Common myeloid progenitor, CD34-positive (primary cell): ENCODE data around the gene CBY3.
"Not testable (repeated sequence)": the region's sequence is repeated elsewhere in the genome, so short reads cannot be mapped to it uniquely, and the experiment has no call there.

Experiments used
- CTCF ChIA-PET: fragments of 350-600 bp; sonication (Branson Sonifier 250); formaldehyde crosslinking; loops from one replicate; lab custom pipeline; 2021; ENCODE audit warnings: antibody characterized with exemption; lab: Charles Lee
- POLR2A ChIA-PET: fragments of 350-600 bp; sonication (Branson Sonifier 250); formaldehyde crosslinking; loops from one replicate; lab custom pipeline; 2021; ENCODE audit warnings: antibody characterized with exemption; lab: Charles Lee
- DNase-seq, 3 donors: peaks; one replicate each; pipeline versions ENCODE4 v3.0.0 to v3.0.0-alpha.2; 2013
- H3K27ac ChIP-seq, 2 experiments: 1 replicate in 1 of 2; 2 replicates in 1 of 2; pipeline ENCODE4 v1.7.0; 2013; ENCODE audit warnings: inconsistent platforms in 2 of 2, low read length in 2 of 2, mild to moderate bottlenecking in 2 of 2, low read depth in 1 of 2, moderate library complexity in 1 of 2; ENCODE audit not compliant: severe bottlenecking in 2 of 2, insufficient read depth in 1 of 2, poor library complexity in 1 of 2
- H3K27me3 ChIP-seq, 5 experiments: replicated peaks in 2 of 5; 1 replicate in 3 of 5; 2 replicates in 2 of 5; pipeline versions ENCODE4 v1.6.1 to v1.7.0; 2013; ENCODE audit warnings: low read length in 4 of 5, mild to moderate bottlenecking in 2 of 5, moderate library complexity in 2 of 5, inconsistent platforms in 1 of 5; ENCODE audit not compliant: insufficient read depth in 5 of 5, control insufficient read depth in 4 of 5
- H3K36me3 ChIP-seq, 4 experiments: 1 replicate in 2 of 4; 2 replicates in 2 of 4; pipeline versions ENCODE4 v1.6.1 to v1.7.0; 2013; ENCODE audit warnings: low read length in 3 of 4, control low read depth in 1 of 4, mild to moderate bottlenecking in 1 of 4; ENCODE audit not compliant: control insufficient read depth in 4 of 4, insufficient read depth in 4 of 4
- H3K4me1 ChIP-seq, 4 experiments: 1 replicate in 3 of 4; 2 replicates in 1 of 4; pipeline versions ENCODE4 v1.6.1 to v1.7.1; 2013; ENCODE audit warnings: low read length in 3 of 4, mild to moderate bottlenecking in 3 of 4, control low read depth in 1 of 4, inconsistent platforms in 1 of 4, moderate library complexity in 1 of 4; ENCODE audit not compliant: control insufficient read depth in 4 of 4, insufficient read depth in 4 of 4; ENCODE audit errors: control extremely low read depth in 1 of 4
- H3K4me3 ChIP-seq, 7 experiments: 1 replicate in 4 of 7; 2 replicates in 3 of 7; pipeline versions ENCODE4 v1.5.1 to v1.7.0; 2013; ENCODE audit warnings: mild to moderate bottlenecking in 7 of 7, low read length in 6 of 7, moderate library complexity in 6 of 7, inconsistent platforms in 2 of 7, low read depth in 2 of 7, control low read depth in 1 of 7; ENCODE audit not compliant: insufficient read depth in 4 of 7, control insufficient read depth in 1 of 7; ENCODE audit errors: extremely low read depth in 1 of 7
- H3K9me3 ChIP-seq, 5 experiments: 1 replicate in 4 of 5; 2 replicates in 1 of 5; pipeline versions ENCODE4 v1.6.1 to v1.7.1; 2013; ENCODE audit warnings: low read length in 4 of 5, mild to moderate bottlenecking in 2 of 5, inconsistent platforms in 1 of 5, low read depth in 1 of 5, moderate library complexity in 1 of 5; ENCODE audit not compliant: control insufficient read depth in 4 of 5, insufficient read depth in 2 of 5; ENCODE audit errors: control extremely low read depth in 1 of 5
- WGBS: methylation state at CpG from one replicate; pipeline ENCODE4 v1.1.5; 2013; ENCODE audit not compliant: insufficient coverage; 5-methylcytosine and 5-hydroxymethylcytosine counted together

CBY3 gene

GRCh38 chr5:179697543-179697942 is 16.7 kb upstream of the CBY3 start:
- Histone ChIP-seq H3K4me1 (peaks cover 7 to 43% (median 32%) of the 10 kb centered on the region in 4 experiments), H3K27ac (peak overlapping the region; percentile 99 to 100), H3K4me3 (peak overlapping the region in 6 of 7 experiments; percentile 66 to 86 (median 84))
- not testable (repeated sequence) for H3K9me3 ChIP-seq, H3K27me3 ChIP-seq, H3K36me3 ChIP-seq, DNase-seq
- CTCF ChIA-PET, result interaction anchor here (1.2 to 2.5 kb wide), 7 partner anchors 10 to 74 kb away, joined by 3 to 11 read pairs (median 5); partner anchors contain the start of genes CBY3 and HNRNPH1
- 98% methylated on average over 9 of the region's 15 CpGs for WGBS
- POLR2A ChIA-PET, result interaction anchor here (0.6 to 1.9 kb wide), 5 partner anchors 19 to 1544 kb away, joined by 3 to 9 read pairs (median 3); partner anchors contain the start of gene HNRNPH1

GRCh38 chr5:179697108-179697507 is 16.3 kb upstream of the CBY3 start:
- H3K4me1 ChIP-seq, result peaks cover 7 to 41% (median 32%) of the 10 kb centered on the region in 4 experiments
- 100% methylated on average over 1 of the region's 2 CpGs for WGBS
- peak overlapping the region in 2 of 7 experiments; percentile 4 to 83 for H3K4me3 ChIP-seq
- ChIA-PET CTCF (interaction anchor here (1.0 to 2.5 kb wide), 8 partner anchors 10 to 74 kb away, joined by 3 to 11 read pairs (median 4); partner anchors contain the start of genes CBY3 and HNRNPH1), POLR2A (interaction anchor here (0.6 to 1.9 kb wide), 5 partner anchors 18 to 1544 kb away, joined by 3 to 9 read pairs (median 3); partner anchors contain the start of gene HNRNPH1)
- no peak for DNase-seq
- no peaks in the 10 kb centered on the region for H3K9me3 ChIP-seq
- H3K27me3 ChIP-seq, result no peaks in the 10 kb centered on the region
- peaks cover 0 to 7% (median 0%) of the 10 kb centered on the region in 4 experiments for H3K36me3 ChIP-seq
- H3K27ac ChIP-seq, result peak overlapping the region in 1 of 2 experiments; percentile 100

- H3K27ac ChIP-seq, result peak overlapping the region in 1 of 2 experiments; percentile 100
- ChIA-PET CTCF (interaction anchor here (1.0 to 2.5 kb wide), 8 partner anchors 9 to 73 kb away, joined by 3 to 11 read pairs (median 4); partner anchors contain the start of genes CBY3 and HNRNPH1), POLR2A (interaction anchor here (1.5 to 1.9 kb wide), 3 partner anchors 18 to 73 kb away, joined by 3 to 9 read pairs (median 8); partner anchors contain the start of gene HNRNPH1)
- peaks cover 7 to 37% (median 30%) of the 10 kb centered on the region in 4 experiments for H3K4me1 ChIP-seq
- 67% methylated on average over 1 of the region's 3 CpGs for WGBS
- H3K36me3 ChIP-seq, result peaks cover 0 to 5% (median 0%) of the 10 kb centered on the region in 4 experiments
- DNase-seq, result peak; percentile 14 to 71 (median 61)
- H3K4me3 ChIP-seq, result no peak overlapping the region
- H3K27me3 ChIP-seq, result no peaks in the 10 kb centered on the region
- no peaks in the 10 kb centered on the region for H3K9me3 ChIP-seq
Measured at GRCh38 chr5:179696603-179697002, 15.8 kb upstream of the CBY3 start.

- Histone ChIP-seq H3K36me3 (no peaks in the 10 kb centered on the region), H3K27me3 (no peaks in the 10 kb centered on the region), H3K27ac (no peak overlapping the region), H3K4me3 (no peak overlapping the region), H3K4me1 (peaks cover 3 to 24% (median 19%) of the 10 kb centered on the region in 4 experiments), H3K9me3 (no peaks in the 10 kb centered on the region)
- WGBS, result 91% methylated on average over 4 of the region's 6 CpGs
- POLR2A ChIA-PET, result no interaction called here
- CTCF ChIA-PET, result interaction anchor here (1.5 to 2.5 kb wide), 3 partner anchors 13 to 17 kb away, joined by 3 to 8 read pairs (median 8); partner anchors contain the start of gene CBY3
- DNase-seq, result no peak
Measured at GRCh38 chr5:179694561-179694960, 13.7 kb upstream of the CBY3 start.

- H3K36me3 ChIP-seq, H3K27me3 ChIP-seq, H3K4me1 ChIP-seq, H3K4me3 ChIP-seq, H3K27ac ChIP-seq, POLR2A ChIA-PET, H3K9me3 ChIP-seq: not testable (repeated sequence)
- CTCF ChIA-PET, result interaction anchor here (0.9 to 1.0 kb wide), 2 partner anchors 9 to 21 kb away, joined by 3 read pairs; partner anchors contain the start of gene CBY3
- peak in 1 of 3 donors; percentile 16 for DNase-seq
- 76% methylated on average over 3 of the region's 9 CpGs for WGBS
Measured at GRCh38 chr5:179689212-179689611, 8.4 kb upstream of the CBY3 start.

GRCh38 chr5:179680014-179680779 is 637 bp downstream of the CBY3 start:
- WGBS, result 33% methylated on average over 3 of the region's 9 CpGs
- peak in 2 of 3 donors; percentile 33 to 34 for DNase-seq
- ChIA-PET CTCF (interaction anchor here (1.0 to 5.2 kb wide), 12 partner anchors 9 to 56 kb away, joined by 3 to 41 read pairs (median 5); partner anchors contain the start of gene HNRNPH1), POLR2A (no interaction called here)
- H3K36me3 ChIP-seq, result peaks cover 0 to 8% (median 4%) of the 10 kb centered on the region in 4 experiments
- peaks cover 0 to 34% (median 27%) of the 10 kb centered on the region in 4 experiments for H3K4me1 ChIP-seq
- no peak overlapping the region for H3K27ac ChIP-seq
- peak overlapping the region in 2 of 7 experiments; percentile 16 to 48 for H3K4me3 ChIP-seq
- H3K9me3 ChIP-seq, result no peaks in the 10 kb centered on the region
- H3K27me3 ChIP-seq, result no peaks in the 10 kb centered on the region
